SU-DHL-6 (cell line): ENCODE data around the gene ZBTB45.
A peak's percentile ranks its signal among the peaks of the same experiment; 100 is the strongest.

Source experiments
- H2AFZ ChIP-seq: fragments of 200-600 bp; sonication (generic); 2 replicates; pipeline ENCODE4 v1.6.1; 2014; ENCODE audit warnings: low read depth, mild to moderate bottlenecking, moderate library complexity, mixed read lengths, antibody characterized with exemption, low read length; ENCODE audit not compliant: severe bottlenecking
- H3F3A ChIP-seq: fragments of 200-600 bp; shearing (Covaris generic); 2 replicates; pipeline ENCODE4 v1.6.0; 2016; ENCODE audit warnings: antibody characterized with exemption, mild to moderate bottlenecking; ENCODE audit not compliant: insufficient read depth
- H3K27ac ChIP-seq: fragments of 200-600 bp; sonication (generic); 2 replicates; pipeline ENCODE4 v1.5.1; 2016; ENCODE audit warnings: low read depth, mild to moderate bottlenecking, low read length, moderate library complexity, mixed read lengths
- H3K27me3 ChIP-seq: fragments of 200-600 bp; sonication (generic), shearing (Covaris generic); 2 replicates; pipeline ENCODE4 v1.6.0; 2014; ENCODE audit warnings: mild to moderate bottlenecking, low read length
- H3K36me3 ChIP-seq: fragments of 200-600 bp; sonication (generic); 2 replicates; pipeline ENCODE4 v1.6.1; 2014; ENCODE audit warnings: mild to moderate bottlenecking, low read length, mixed read lengths
- H3K4me2 ChIP-seq: fragments of 300-600, 200-600 bp; shearing (Covaris generic), sonication (generic); 2 replicates; pipeline ENCODE4 v1.6.0; 2014; ENCODE audit warnings: low read length, low read depth, mild to moderate bottlenecking; ENCODE audit not compliant: poor library complexity, severe bottlenecking
- H3K4me3 ChIP-seq: fragments of 200-600 bp; sonication (generic); 2 replicates; pipeline ENCODE4 v1.5.1; 2014; ENCODE audit warnings: antibody characterized with exemption, low read length, mild to moderate bottlenecking, mixed read lengths; ENCODE audit not compliant: insufficient read depth, poor library complexity, severe bottlenecking
- H3K79me2 ChIP-seq: fragments of 200-600 bp; sonication (generic); 2 replicates; pipeline ENCODE4 v1.6.1; 2014; ENCODE audit warnings: mild to moderate bottlenecking, low read length, moderate library complexity; ENCODE audit not compliant: insufficient read depth
- H3K9ac ChIP-seq: fragments of 200-600 bp; sonication (generic); 2 replicates; pipeline ENCODE4 v1.7.0; 2014; ENCODE audit warnings: mild to moderate bottlenecking, low read length
- H3K9me2 ChIP-seq: fragments of 200-600 bp; sonication (generic); replicated peaks from 2 replicates; pipeline ENCODE4 v1.6.1; 2014; ENCODE audit warnings: low read length; ENCODE audit not compliant: insufficient read depth
- H3K9me3 ChIP-seq: fragments of 200-600 bp; sonication (generic); 2 replicates; pipeline ENCODE4 v1.6.1; 2014; ENCODE audit warnings: low read length, mixed read lengths; ENCODE audit not compliant: insufficient read depth
- H4K20me1 ChIP-seq: fragments of 200-600 bp; sonication (generic); 2 replicates; pipeline ENCODE4 v1.6.1; 2014; ENCODE audit warnings: low read depth, mild to moderate bottlenecking, antibody characterized with exemption, low read length, moderate library complexity, mixed read lengths
- CTCF ChIP-seq: fragments of 200-600 bp; sonication (generic); IDR thresholded peaks from one replicate; pipeline ENCODE4 v1.5.1; 2017; ENCODE audit warnings: antibody characterized with exemption, mild to moderate bottlenecking, low read length, moderate library complexity; ENCODE audit not compliant: insufficient read depth, poor library complexity, severe bottlenecking
- EZH2phosphoT487 ChIP-seq: fragments of 200-600 bp; sonication (generic), shearing (Covaris generic); conservative IDR thresholded peaks from 2 replicates; pipeline ENCODE4 v1.6.1; 2018; ENCODE audit warnings: mild to moderate bottlenecking, antibody characterized with exemption, low read length, moderate library complexity, mixed read lengths

Gene ZBTB45

DNA sequence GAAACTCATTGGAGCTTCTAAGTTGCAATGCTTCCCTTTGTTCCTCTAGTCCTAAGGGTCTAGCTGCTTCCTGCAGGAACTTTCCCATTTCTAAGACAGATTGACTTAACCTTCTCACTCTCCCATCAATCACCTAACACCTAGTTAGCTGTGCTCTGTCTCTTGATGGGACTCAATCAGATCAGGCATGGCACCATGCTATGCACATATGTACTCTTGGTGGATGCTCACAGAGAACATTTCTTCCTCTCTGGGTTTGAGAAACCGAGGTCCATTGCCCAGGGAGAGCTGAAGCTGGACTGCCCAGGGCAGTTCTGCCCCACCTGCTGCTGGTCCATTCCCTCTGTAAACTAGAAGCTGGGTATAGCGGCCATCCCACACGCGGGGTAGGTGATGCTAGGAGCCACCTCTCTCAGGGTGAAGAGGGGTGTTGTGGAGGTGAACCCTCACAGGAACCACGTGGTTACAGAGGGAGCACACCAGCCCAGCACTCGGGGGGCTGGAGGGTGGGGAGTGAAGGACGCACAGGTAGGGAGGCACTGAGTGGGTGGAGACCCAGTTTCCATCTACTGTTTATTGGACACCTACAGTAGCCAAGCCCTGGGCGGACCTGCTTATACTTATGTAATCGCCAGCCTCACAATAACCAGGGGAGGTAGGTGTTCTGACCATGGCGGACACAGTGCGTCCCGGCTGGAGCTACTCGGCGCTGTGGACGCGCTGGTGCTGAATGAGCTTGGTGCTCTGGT, 41.9 kb upstream of the ZBTB45 start:
- TF ChIP-seq CTCF = no peak
- no peak for TF ChIP-seq EZH2phosphoT487
- no peak overlapping the region for H3K27ac ChIP-seq
- H3K36me3 ChIP-seq = no peaks in the 10 kb centered on the region
- H3K9me2 ChIP-seq = no peaks in the 10 kb centered on the region
- peaks cover 16% of the 10 kb centered on the region for H3K79me2 ChIP-seq
- no peak overlapping the region for H3K4me3 ChIP-seq
- no peaks in the 10 kb centered on the region for H3K27me3 ChIP-seq
- no peaks in the 10 kb centered on the region for H3K9me3 ChIP-seq
- H3K4me2 ChIP-seq = no peak overlapping the region
- H3K9ac ChIP-seq = no peak overlapping the region
- peaks cover 39% of the 10 kb centered on the region for H3F3A ChIP-seq
- no peak overlapping the region for H2AFZ ChIP-seq
- H4K20me1 ChIP-seq = no peaks in the 10 kb centered on the region

- no peak for TF ChIP-seq CTCF
- TF ChIP-seq EZH2phosphoT487 = no peak
- Histone ChIP-seq H3K9me2 (no peaks in the 10 kb centered on the region), H2AFZ (no peak overlapping the region), H3K36me3 (no peaks in the 10 kb centered on the region), H3K9ac (no peak overlapping the region), H4K20me1 (no peaks in the 10 kb centered on the region), H3K27ac (no peak overlapping the region), H3F3A (peaks cover 43% of the 10 kb centered on the region), H3K79me2 (peaks cover 23% of the 10 kb centered on the region), H3K4me3 (no peak overlapping the region), H3K9me3 (no peaks in the 10 kb centered on the region), H3K27me3 (no peaks in the 10 kb centered on the region), H3K4me2 (no peak overlapping the region)
Observed at GRCh38 chr19:58560921-58561320, 41.3 kb upstream of the ZBTB45 start.

DNA sequence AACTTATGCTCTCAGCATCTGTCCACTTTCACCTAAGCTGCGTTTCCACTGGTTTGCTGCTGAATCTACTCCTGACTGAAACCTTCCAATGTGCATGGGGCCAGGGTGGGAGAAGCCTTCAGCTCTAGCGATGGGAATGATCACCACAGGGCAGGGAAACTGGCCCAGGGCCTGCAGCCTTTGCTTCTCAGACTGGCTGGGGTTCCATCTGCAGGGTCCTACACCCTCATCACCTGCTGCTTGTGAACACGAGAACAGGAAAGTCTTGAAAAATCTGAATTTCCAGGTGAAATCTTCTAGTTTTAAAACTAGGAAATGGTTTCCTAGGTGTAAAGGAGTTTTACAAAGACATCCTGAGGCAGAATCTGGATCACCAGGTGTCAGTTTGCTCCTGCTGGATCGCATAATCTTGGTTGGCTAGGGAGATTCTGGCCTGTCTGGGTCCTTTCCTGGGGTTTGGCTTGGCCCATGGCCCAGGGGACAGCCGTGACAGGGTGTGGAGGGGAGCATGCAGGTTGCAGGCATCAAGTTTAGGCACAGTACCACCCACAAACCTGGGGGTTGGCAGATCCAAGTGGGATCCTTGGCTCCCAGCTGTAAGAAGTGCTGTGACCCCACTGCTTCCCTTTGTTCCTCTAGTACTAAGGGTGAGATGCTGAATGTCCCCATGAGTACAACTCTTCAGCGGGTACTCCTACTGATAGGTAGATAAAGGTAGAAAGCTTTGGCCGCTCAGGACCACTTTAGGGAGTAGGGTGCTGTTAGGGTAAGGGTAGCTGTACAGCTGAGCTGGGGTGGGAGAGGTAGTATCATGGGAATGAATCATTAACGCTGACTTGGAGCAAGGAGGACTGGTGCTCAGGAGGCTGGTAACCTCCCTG, 40.6 kb upstream of the ZBTB45 start:
- Histone ChIP-seq H2AFZ (no peak overlapping the region), H3K9me3 (no peaks in the 10 kb centered on the region), H3K36me3 (no peaks in the 10 kb centered on the region), H3K27me3 (no peaks in the 10 kb centered on the region), H3K9me2 (no peaks in the 10 kb centered on the region), H3F3A (peaks cover 49% of the 10 kb centered on the region), H4K20me1 (no peaks in the 10 kb centered on the region), H3K27ac (peak overlapping the region; percentile 95), H3K4me2 (peak overlapping the region; percentile 77), H3K4me3 (peak overlapping the region; percentile 64), H3K9ac (peak overlapping the region; percentile 89), H3K79me2 (peaks cover 23% of the 10 kb centered on the region)
- TF ChIP-seq CTCF (no peak), EZH2phosphoT487 (no peak)
